Suppressor macrophage treated with lipopolysaccharide for 4 hours (primary cell): ENCODE measurements around the gene NAPB.

Experiments
- DNase-seq: peaks from one replicate; pipeline ENCODE4 v3.0.0-alpha.2; 2020

Gene NAPB

DNA sequence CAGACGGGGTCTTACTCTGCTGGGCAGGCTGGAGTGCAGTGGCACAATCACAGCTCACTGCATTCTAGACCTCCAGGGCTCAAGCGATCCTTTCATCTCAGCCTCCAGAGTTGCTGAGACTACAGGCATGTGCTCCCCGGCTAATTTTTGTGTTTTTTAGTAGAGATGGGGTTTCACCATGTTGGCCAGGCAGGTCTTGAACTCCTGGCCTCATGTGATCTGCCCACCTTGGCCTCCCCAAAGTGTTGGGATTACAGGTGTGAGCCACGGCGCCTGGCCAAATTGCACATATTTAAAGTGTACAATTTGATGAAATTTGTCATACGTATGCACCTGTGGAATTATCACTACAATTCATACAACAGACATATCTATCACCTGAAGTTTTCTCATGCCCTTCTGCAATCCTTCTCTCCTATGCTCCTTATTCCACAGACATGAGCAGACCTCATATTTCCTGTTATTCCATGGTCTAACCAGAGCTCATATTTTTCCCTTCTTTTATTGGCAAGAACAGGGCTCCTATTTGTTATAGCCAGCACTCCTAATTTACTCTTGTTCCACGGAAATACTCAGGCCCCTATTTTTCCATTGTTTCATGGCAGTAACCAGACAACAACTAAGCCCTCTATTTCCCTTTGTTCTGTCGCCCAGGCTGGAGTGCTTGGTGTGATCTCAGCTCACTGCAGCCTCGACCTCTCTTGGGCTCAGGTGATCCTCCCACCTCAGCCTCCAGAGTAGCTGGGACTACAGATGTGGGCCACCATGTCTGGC, 16.0 kb upstream of the NAPB start:
- no peak for DNase-seq

DNA sequence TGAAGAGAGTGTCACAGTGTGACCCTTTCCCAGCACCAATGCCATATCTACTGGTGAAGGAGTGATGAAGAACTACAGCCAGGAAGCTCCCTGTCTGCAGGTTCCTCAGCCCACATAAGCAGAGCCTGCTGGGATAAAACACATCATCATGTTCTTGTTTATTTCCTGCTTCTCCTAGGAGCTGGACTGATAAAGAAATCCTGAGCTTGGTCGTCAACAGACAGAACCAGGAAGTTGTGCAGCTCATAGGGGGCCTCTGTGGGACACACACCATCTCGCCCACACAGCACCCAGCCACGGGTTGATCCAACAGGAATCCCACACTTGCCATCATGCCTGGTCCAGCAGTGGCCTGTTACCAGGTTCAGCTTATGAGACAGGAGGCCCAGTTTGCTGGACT, 15.4 kb upstream of the NAPB start:
- no peak for DNase-seq

DNA sequence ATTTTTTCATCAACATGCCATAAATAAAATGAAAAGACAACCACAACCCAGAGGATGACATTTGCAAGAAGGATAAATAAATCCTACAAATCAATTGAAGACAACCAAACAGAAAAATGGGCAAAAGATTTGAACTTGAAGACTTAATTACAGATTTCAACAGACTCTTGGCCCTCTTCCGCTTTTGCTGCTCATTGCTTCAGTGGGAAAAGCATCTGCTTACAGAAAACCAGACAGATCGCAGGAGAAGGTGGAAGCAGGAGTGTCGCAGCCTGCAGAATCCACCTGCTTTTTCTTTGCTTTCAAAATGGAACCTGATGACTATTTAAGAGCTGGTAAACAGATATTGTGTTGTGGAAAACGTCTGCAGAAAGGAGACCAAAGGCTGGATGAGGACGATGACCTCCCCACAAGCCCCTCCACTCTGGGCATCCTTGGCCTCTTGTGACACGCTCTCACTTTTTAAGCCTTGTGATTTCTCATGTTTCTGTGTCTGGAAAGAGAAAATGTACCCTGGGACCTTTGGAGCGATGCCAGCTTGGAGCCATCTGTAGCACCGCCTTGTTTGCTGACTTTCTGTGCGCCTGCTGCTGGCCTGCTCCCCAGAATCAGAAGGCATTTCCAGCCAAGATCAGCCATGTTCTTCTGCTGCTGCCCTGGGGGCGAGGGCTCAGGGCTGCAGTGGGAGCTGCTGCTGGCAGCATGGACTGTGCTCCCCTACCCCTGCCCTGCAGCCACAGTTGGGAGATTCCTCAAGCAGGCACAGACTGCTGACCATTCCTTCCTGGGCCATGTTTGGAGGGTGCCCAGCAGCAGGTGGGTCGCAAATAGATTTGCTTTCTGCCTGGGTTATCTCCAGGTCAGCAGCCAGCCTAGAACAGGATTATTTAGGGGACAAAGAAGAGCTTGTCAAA, 14.6 kb upstream of the NAPB start:
- DNase-seq = no peak

DNA sequence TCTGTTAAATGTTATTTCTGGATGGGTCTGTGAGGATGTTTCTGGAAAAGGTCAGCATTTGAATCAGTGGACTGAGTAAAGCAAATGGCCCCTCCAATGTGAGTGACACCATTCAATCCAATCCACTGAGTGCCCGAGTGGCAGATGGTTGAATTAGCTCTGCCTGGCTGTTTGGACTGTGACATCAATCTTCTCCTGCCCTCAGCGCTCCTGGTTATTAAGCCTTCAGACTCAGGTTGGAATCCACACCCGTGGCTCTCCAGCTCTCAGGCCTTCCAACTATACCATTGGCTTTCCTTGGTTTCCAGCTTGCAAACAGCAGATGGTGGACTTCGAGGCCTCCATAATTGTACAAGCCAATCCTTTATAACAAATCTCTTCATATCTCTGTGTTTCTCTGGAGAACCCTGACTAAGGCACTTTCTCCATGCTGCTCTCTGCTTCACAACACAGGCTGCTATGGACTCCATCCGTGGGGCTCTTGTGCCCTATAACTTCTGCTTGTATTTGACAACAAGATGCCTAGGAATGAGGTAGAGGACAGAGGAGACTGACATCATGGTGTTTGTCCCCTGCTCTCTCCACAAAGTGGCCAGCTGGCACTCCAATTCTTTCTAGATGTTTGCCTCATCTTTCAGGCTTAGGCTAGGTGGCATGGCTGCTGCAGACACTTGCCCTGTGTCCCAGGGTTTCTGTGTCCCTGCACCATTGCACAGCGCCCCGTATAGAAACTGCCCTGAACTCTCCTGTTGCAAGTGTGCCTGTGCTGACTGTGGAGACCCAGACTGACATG, 13.4 kb upstream of the NAPB start:
- no peak for DNase-seq

DNA sequence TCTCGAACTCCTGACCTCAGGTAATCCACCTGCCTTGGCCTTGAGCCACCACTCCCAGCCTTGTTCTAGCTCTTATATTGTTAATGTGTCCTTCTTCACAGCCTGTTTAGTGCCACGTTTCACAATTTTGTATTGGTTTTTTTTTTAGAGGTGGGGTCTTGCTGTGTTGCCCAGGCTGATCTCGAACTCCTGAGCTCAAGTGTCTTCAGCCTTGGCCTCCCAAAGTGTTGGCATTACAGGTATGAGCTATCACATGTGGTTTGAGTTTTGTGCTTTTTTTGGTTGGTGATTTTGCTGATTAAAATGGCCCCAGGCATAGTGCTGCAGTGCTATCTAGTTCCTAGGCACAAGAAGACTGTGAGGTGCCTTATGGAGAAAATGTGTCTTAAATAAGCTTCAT, 12.3 kb upstream of the NAPB start:
- DNase-seq = no peak

DNA sequence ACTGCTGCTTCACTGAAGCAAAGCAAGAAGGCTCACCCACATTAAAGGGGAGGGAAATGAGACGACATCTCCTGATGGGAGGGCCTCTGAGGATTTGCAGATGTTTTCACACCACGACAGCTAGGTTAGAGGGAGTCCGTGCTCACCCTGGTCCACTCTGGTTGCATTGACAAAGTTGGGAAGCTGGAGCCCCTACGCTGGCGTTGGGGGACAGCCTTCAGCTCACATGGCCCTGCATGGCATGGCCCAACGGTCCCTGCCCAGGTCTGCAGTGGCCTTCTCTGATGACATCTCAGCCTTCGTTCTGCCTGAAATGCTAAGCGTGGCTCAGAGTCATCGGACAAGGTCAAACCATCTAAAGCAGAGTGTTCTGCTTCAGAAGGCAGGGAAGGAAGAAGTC, 3.8 kb upstream of the NAPB start:
- no peak for DNase-seq

DNA sequence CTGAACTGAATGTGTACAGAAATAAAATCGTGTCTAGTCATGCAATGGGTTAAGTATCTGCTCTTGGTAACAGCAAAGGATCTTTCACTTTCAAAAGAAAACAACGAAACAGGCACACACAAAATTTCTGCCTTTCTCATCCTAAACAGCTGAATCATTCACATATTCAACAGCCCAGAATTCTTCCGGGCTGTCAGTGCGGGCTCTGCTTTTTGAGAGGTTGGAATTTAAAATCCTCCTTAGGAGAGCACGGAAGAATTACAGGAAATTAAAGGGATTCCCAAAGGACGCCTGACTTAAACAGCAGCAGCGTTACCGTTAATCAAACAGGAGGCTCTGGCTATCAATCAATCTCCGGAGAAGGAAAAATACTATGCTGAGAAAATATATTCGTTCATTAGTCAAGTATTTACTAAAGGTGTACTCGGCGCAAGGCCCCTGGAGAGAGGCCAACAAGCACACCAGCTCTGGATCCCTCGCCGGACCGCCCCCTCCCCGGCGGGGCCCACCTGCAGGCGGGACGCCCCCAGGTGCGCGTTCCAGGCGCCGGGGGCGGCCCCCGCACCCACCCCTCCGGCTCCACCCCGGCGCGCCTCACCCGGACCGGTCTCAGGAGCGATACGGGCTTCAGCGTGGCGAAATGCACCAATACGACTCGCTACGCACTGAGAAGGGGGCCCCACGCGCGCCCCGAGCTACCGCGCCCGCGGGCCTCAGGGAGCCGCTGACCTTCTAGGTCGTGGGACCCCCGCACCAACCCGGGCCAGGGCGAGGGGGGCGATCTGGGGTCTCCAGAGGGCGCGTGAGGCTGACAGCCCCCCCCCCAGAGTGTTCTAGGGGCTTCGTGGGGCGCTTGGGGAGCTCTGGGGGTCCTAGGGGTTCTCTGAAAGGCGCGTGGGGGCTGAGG, 1.0 kb downstream of the NAPB start:
- DNase-seq = peak; percentile 65

DNA sequence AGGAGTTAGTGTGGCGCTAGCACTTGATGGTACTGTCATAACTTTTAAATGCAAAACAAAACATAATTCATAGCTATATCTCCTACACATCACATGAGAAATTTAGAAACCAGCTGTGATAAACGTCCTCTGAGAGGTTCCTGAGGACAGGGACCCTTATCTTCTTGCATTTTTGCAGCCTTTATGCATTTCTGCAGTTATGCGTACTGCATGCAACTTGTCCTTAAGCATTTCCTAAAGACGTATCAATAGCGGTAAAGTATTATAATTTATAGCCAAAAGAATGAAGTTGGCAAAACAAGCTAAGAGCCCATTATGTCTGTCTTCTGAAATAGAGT, 1.7 kb downstream of the NAPB start:
- DNase-seq = no peak

DNA sequence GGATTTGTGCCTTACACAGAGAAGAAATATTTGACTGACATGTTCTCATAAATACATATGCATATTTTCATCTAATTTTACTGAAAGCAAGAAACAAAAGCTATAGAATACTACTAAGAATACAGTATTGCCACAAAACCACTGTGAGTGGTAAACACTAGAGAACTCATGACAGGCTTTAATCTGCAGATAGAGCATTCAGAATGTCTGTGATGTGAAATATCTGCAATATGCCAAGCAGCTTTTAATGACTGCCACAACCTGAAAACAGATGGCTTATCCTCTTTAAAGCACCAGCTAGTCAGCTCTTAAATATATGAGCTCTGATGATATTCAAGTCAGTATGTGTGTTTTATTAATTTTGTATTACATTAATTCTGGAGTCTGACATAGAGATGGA, 3.4 kb downstream of the NAPB start:
- DNase-seq = no peak

DNA sequence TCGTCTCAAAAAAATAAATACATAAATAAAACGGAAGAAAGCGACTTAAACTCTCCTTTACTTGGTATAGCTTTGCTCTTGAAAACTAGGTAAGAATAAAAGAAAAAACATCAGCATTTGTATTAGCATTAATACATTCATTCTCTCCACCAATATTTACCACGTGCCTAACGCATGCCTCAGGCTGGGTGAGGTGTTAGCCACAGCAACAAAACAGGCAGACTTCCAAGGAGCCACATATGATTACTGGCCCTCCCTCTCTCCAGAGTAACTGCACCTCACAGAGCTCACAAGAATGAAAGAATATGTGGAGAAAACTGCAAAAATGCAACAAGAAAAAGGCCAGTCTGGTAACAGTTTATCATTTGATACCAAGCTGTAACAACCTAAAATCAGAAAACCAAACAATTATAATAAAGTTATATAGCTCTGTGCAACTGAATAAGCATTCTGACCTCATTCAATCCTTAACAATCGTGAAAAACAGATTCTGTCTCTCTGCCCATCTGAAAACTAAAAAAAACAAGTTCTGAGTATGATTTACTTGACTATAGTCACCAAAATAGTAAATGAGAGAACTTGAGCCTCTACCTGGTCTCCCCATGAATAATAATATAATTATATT, 5.2 kb downstream of the NAPB start:
- DNase-seq = no peak

DNA sequence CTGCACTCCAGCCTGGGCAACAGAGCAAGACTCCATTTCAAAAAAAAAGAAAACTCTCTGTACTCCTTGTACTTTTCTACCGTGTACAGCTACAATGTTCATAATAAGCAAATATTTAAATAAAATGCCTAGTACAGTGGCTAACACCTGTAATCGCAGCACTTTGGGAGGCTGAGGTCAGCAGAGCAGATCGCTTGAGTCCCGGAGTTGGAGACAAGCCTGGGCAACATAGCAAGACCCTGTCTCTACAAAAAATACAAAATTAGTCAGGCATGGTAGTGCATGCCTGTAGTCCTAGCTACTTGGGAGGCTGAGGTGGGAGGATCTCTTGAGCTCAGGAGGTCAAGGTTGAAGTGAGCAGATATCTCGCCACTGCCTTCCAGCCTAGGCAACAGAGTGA, 5.7 kb downstream of the NAPB start:
- no peak for DNase-seq

DNA sequence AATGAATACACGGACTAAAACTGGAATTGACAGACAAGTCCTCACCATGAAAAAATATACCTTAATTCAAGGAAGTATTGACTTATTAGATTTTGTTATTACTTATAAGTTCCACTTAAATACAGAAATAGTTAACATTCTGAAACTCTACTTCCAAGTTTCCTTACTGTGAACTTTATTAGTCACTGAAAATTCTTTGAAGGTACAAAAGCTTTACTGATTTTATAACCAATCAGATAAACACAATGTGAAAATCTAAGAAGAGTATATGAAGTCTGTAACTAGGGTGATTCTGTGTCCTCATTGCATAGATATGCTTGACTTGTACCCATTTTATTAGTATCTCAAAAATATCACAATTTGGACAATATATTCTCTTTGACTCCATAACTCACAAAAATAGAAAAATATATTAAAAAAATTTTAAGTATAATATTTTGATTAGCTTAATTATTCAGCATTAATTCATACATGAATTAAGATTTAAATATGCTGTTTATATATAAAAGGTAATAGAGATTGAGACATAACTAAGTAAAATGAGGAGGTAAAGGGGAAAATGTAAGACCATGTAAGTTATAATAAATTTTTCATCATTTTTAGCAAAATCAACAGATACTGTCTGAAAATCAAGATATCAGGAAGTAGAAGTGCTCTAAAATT, 6.6 kb downstream of the NAPB start:
- DNase-seq = no peak

DNA sequence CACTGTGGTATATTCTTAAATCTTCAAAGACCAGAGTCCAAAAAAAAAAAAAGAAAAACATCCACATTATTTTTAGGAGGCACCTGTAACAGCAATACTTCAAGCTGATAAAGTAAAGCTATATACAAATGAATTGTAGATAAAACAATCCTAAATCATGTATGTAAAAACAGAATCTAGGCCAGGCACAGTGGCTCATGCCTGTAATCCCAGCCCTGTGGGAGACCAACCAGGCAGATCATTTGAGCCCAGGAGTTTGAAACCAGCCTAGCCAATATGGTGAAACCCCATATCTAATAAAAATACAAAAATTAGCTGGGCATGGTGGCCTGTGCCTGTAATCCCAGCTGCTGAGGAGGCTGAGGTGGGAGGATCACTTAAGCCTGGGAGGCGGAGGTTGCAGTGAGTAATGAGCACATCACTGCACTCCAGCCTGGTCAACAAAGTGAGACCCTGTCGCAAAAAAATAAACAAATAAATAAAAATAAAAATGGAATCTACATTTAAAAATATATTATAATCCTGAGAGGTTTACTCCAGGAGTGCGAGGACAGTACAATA, 7.3 kb downstream of the NAPB start:
- no peak for DNase-seq

DNA sequence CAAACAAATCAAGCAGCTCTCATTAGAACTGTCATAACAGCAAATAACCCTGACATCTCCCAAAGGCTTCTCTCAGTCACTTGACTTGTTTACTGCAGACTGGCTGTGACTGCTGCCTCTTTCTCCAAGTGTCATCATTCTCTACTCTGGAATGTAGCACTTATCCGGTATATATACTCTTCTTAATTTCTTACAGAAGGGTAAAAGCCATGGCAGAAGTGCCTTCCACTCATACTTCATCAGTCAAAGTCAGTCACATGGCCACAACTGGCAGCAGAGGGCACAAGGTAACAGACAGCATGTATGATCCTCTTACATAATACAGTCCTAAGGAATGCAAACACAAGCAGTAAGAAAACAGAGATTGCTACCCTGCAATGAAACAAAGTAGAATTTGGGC, 9.3 kb downstream of the NAPB start:
- DNase-seq = peak; percentile 1

DNA sequence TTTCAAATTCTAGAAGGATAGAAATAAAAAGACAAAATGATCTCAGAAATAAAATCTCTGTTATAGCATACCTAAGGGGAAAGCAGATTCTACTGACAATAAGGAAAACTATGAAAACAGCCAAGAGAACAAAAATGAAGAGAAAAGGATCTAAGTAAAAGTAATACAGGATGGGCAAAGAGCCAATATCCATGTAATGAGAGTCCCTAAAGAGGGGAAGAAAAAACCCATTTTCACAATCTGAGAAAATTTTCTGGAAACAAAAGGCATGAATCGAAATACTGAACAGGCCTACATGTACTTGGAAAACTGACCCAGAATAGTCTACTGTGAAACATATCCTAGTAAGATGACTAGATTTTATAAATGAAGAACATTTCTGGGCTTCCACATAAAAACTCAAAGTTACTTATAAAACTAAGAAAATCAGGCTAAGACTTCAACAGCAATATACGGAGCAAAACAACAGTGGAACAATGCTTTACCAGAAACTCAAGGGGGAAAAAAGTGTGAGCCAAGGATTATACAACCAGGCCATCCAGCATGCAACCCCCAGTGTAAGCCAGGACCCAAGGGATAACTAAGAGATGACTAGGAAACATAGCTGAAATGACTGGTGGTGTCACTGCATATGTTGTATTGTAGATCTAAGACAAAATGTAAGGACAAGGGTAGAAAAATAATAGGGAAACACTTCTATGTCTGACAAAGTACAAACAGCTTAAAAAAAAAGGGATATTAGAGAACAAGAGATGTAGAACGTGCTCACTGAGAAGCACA, 10.2 kb downstream of the NAPB start:
- peak; percentile 1 for DNase-seq

DNA sequence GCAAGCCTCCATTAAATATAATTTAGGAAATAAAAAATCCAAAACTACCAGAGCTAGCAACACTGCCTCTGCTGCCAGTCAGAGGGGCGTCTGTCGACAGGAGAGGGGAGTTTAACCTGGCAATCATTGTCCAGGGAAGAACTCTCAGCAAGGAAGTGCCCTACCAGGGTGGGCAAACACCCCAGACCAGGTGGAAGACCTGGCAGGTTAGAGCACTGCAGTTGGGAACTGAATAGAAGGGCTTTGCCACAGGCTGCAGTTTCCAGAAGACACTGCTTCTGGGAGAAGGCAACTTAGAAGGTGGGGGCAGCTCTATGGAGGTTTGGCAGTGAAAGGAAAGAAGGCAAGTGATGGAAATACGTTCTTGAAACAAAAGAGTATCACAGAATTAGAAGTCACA, 11.5 kb downstream of the NAPB start:
- no peak for DNase-seq

DNA sequence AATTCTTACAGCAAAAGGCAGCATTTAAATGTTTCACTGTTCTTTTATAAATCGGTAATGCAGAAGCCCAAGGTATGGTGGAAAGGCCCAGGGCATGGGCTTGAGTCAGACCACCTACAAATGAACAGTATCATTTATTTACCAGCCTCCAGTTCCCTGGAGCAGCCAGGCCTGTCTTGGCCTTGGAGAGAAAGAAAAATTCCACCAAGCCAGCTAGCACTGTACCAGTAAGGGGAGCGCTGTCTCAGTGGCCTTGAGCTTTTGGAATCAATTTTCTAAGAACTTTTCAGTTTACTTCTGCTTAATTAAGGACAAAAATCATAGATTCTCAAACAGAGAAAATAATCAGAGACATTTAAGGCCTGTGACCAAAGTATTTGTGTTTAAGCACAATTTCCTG, 12.3 kb downstream of the NAPB start:
- DNase-seq = no peak

DNA sequence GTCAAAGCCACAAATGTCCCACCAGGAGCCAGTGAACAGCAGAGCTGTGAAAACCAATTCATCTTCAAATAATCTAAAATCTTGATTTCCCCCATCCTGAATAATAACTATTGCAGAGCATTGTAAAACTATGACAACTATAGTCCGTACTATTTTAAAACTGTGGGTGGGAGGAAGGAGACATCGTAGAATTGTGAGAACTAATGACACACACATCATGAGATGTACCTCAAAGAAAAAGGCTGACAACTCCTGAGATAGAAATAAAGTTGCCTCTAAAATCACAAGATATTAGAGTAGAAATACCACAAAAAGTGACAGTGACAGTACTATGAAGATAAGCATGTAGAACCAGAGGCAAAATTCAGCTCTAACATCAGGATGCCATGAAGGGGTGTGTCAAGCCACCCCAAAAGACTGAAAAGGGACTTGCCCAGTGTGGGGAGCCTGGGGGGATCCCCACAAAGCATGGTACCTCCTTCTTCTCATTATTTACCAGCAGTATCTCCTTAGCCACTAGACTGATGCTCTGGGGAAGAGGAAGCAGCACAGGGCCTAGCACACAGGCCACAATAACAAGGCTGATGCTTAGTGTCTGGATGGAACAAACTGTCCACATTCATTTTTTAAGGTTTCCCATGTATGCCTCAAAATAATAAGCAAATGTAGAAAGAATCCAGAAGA, 13.4 kb downstream of the NAPB start:
- peak; percentile 38 for DNase-seq

DNA sequence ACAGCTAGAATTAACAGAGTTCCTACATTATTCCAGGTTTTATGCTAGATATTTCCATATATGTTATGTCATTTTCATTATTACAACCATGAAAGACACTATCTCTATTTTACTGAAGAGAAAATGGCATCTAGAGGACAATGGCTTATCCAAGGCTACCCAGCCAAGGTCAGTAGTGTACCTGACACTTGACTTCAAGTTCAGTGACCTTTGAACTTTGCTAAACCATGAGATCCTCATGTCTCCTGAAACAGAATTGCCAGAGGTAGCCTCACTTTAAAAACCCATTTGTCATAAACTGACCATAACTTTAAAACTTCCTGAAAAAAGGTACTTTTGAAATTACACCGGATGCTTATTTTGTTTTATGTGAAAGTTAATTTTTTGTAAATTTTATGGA, 14.4 kb downstream of the NAPB start:
- no peak for DNase-seq

DNA sequence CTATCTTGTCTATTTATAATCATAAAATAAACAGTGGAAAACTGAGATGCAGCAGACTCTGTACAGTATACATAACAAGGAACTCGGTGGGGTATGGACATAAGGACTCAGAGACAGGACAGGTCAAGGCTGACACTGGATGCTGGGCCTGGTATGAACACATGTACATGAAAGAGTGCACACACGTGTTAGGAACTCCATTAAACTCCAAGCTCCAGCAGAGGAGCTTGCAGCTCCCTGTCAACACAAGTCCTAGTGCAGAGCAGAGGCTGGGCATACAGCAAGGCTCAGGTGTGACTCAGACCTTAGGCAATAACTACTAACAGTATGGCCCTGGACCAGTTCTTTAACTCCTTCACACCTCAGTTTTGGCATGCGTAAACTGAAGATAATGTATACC, 17.1 kb downstream of the NAPB start:
- DNase-seq = peak; percentile 1
